BJ (cell line): Measurements from ENCODE around the gene YKT6. TPM values are rescaled to one million over a fixed set of nuclear protein-coding genes. Genes with fewer than 3 reads are reported as not detected.

Source experiments
- CTCF ChIA-PET: fragments of 350-600 bp; formaldehyde crosslinking; extraction: SDS; loops from one replicate; lab custom pipeline; 2021; ENCODE audit warnings: antibody characterized with exemption, inconsistent platforms; lab: Yijun Ruan, JAX
- POLR2A ChIA-PET: fragments of 300-600 bp; sonication (Branson Sonifier 250); formaldehyde crosslinking; extraction: SDS; loops from one replicate; lab custom pipeline; 2021; ENCODE audit warnings: antibody characterized with exemption; lab: Charles Lee
- DNase-seq: peaks from one replicate; pipeline ENCODE4 v3.0.0-alpha.2; 2011; ENCODE audit warnings: low read depth
- H3K27me3 ChIP-seq: 2 replicates; pipeline ENCODE4 v1.6.0; 2011; ENCODE audit warnings: low read length; ENCODE audit not compliant: control insufficient read depth, insufficient read depth
- H3K36me3 ChIP-seq: 2 replicates; pipeline ENCODE4 v1.5.1; 2011; ENCODE audit warnings: low read length; ENCODE audit not compliant: control insufficient read depth, insufficient read depth
- H3K4me3 ChIP-seq: 2 replicates; pipeline ENCODE4 v1.5.1; 2011; ENCODE audit warnings: low read depth, mild to moderate bottlenecking, control low read depth, low read length
- CTCF ChIP-seq: IDR thresholded peaks from 2 replicates; pipeline ENCODE4 v1.5.1; 2011; ENCODE audit warnings: low read depth, mild to moderate bottlenecking, control low read depth, inconsistent platforms, low read length, moderate library complexity; ENCODE audit not compliant: insufficient read depth
- polyA plus RNA-seq: library from polyadenylated mRNA; depleted of rRNA; stranded (reverse); fragments of >200 nt; gene quantifications from 2 replicates; pipeline ENCODE4 v1.2.3, GENCODE V29; 2011

Gene YKT6
- polyA plus RNA-seq, 1 experiment = 160 TPM

GRCh38 chr7:44158873-44159631 is 41.7 kb upstream of the YKT6 start:
- H3K36me3 ChIP-seq = no peaks in the 10 kb centered on the region
- no peaks in the 10 kb centered on the region for H3K27me3 ChIP-seq
- ChIA-PET CTCF (no interaction called here), POLR2A (no interaction called here)
- H3K4me3 ChIP-seq = no peak overlapping the region
- DNase-seq = no peak
- TF ChIP-seq CTCF = no peak

DNA sequence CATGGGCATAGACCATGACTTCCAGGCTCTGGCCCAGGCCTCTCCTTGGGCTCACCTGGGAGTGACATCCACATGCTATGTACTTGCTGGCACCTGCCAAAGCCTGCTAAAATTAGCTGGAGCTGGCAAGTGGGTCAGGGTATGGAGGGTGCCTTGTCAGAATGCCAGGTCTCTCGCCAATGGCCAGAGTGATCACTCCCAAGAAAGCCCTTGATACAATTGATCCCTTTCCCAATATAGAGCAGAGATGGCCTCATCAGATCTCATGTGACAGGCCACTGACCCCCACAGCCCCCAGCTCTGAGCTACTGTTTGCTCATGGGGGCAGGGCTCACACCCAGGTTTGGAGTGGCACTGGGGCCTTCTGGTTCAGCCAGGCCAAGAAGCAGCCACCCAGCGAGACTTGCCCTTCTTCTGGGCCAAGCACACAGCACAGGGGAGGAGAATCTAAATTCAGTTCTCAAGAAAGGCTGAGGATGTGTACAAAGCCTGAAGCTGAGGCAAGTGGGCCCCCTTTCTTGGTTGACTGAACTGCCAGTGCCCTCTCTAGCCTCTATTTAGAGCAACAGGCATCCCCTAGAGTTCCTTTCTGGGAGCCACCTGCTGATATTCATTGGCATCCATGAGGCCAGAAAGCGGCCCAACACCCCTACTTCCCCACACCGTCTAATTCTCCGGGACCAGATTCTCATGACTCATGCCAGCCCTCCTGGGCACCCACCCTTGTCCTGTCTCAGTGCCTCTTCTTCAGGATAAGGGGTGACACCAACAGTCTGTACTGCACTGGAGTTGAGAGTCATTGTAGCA is 40.8 kb upstream of the YKT6 start:
- Histone ChIP-seq H3K4me3 (no peak overlapping the region), H3K27me3 (no peaks in the 10 kb centered on the region), H3K36me3 (no peaks in the 10 kb centered on the region)
- POLR2A ChIA-PET = no interaction called here
- CTCF ChIA-PET = interaction anchor here (0.6 kb wide), 1 partner anchor 18 kb away, joined by 3 read pairs; no protein-coding TSS in a partner anchor
- DNase-seq = no peak
- no peak for TF ChIP-seq CTCF

- DNase-seq = no peak
- no peak for TF ChIP-seq CTCF
- Histone ChIP-seq H3K36me3 (no peaks in the 10 kb centered on the region), H3K27me3 (0 out of 2 replicates have a peak, but pooled peaks cover 1% of the 10 kb centered on the region), H3K4me3 (no peak overlapping the region)
- ChIA-PET POLR2A (no interaction called here), CTCF (interaction anchor here (2.5 kb wide), 1 partner anchor 14 kb away, joined by 11 read pairs; no protein-coding TSS in a partner anchor)
Measured at GRCh38 chr7:44161371-44161770, 39.4 kb upstream of the YKT6 start.

DNA sequence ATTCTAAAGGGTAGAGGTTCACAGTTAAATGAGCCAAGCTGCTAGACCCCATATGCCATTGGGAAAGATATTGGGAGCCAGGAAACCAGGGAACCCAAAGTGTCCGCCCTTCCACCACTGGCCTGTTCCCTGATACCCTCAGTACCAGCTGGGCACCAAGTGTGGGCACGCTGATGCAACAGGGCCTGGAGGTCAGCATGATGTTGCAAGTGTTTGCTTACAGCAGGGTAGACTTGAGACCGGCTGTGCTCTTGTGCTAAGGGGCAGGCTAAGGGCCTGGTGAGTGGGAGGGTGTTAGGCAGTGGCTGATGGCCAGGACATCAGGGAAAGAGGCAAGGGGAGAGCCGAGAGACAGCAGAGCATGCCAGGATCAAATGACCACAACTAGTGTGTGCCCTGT is 38.6 kb upstream of the YKT6 start:
- Histone ChIP-seq H3K4me3 (no peak overlapping the region), H3K36me3 (no peaks in the 10 kb centered on the region), H3K27me3 (0 out of 2 replicates have a peak, but pooled peaks cover 1% of the 10 kb centered on the region)
- TF ChIP-seq CTCF = no peak
- ChIA-PET CTCF (interaction anchor here (1.1 to 2.5 kb wide), 2 partner anchors 15 to 33 kb away, joined by 4 to 11 read pairs; no protein-coding TSS in a partner anchor), POLR2A (no interaction called here)
- no peak for DNase-seq
